SH-SY5Y (cell line): ENCODE results near the gene KIF26B.

Experiments
- GATA2 ChIP-seq: IDR thresholded peaks from 2 replicates; pipeline ENCODE4 v1.6.1; 2011; ENCODE audit warnings: mild to moderate bottlenecking, low read depth, low read length
- GATA3 ChIP-seq: IDR thresholded peaks from 2 replicates; pipeline ENCODE4 v1.6.1; 2011; ENCODE audit warnings: low read depth, mild to moderate bottlenecking, low read length, moderate library complexity

DNA sequence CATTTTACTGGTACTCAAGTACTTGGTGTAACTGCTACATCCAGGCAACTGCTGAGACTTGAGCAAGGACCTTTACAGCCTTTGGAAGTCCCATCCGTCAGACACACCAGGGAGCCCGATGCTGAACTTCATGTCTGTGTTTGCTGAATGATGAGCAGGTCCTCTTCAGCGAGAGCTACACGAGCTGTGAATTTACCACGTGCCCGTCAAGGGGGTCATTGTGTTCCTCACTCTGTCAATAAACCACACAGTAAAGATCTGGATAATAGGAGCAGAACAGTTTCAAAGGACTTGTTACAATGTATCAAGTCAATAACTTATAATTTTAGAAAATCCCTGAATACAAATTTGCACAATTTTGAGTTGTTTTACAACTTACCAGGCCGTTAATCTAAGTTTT lies 427.2 kb downstream of the KIF26B start:
- no peak for TF ChIP-seq GATA3
- TF ChIP-seq GATA2: no peak
